HFFc6 (cell line): Measurements from ENCODE around the gene BCL2A1. TPM values are rescaled to one million over a fixed set of nuclear protein-coding genes. Genes with fewer than 3 reads are reported as not detected.
A peak's percentile ranks its signal among the peaks of the same experiment; 100 is the strongest.

ENCODE experiments used
- DNase-seq: peaks from one replicate; pipeline ENCODE4 v3.0.0-alpha.2; 2018
- H3K27ac Mint-ChIP-seq: 2 replicates; pipeline ENCODE4 v1.8.0; 2020; ENCODE audit warnings: mild to moderate bottlenecking, mixed read lengths
- H3K27me3 Mint-ChIP-seq: 2 replicates; pipeline ENCODE4 v1.8.0; 2021; ENCODE audit warnings: mild to moderate bottlenecking, moderate library complexity, mixed read lengths; ENCODE audit not compliant: insufficient read depth
- H3K36me3 Mint-ChIP-seq: 2 replicates; pipeline ENCODE4 v1.8.0; 2021; ENCODE audit warnings: low read depth, mixed read lengths
- H3K4me1 Mint-ChIP-seq: 2 replicates; pipeline ENCODE4 v1.8.0; 2020; ENCODE audit warnings: low read depth, mixed read lengths
- H3K4me3 Mint-ChIP-seq: 2 replicates; pipeline ENCODE4 v1.8.0; 2020; ENCODE audit warnings: mild to moderate bottlenecking, moderate library complexity, mixed read lengths
- H3K9me3 Mint-ChIP-seq: 2 replicates; pipeline ENCODE4 v1.8.0; 2020; ENCODE audit warnings: mild to moderate bottlenecking, mixed read lengths
- CTCF ChIP-seq: fragments of 200-600 bp; sonication (generic); IDR thresholded peaks from 2 replicates; pipeline ENCODE4 v1.5.0; 2021; ENCODE audit warnings: antibody characterized with exemption, mild to moderate bottlenecking
- total RNA-seq, 6 experiments: library from RNA; stranded (reverse); fragmentation: NEBNext Ultra II Directional; extraction: Animal tissue kit (Norgen Biotek cat#: 25700); gene quantifications; 2 replicates in 1 of 6; 3 replicates in 5 of 6; pipeline ENCODE4 v1.2.3, GENCODE V29; 2021

Gene BCL2A1
- total RNA-seq, 6 experiments from 2014 or later = 0.27 to 0.46 TPM; not detected in 4

GRCh38 chr15:79924379-79924778 lies 46.6 kb downstream of the BCL2A1 start:
- H3K4me1 Mint-ChIP-seq = peaks cover 16% of the 10 kb centered on the region
- peaks cover 31% of the 10 kb centered on the region for H3K36me3 Mint-ChIP-seq
- H3K27me3 Mint-ChIP-seq = peaks cover 6% of the 10 kb centered on the region; the same call in 1 of the 2 replicates
- no peak overlapping the region for H3K27ac Mint-ChIP-seq
- no peak for DNase-seq
- peaks cover 41% of the 10 kb centered on the region for H3K9me3 Mint-ChIP-seq
- TF ChIP-seq CTCF = no peak
- peak overlapping the region; percentile 96 for H3K4me3 Mint-ChIP-seq

- H3K27ac Mint-ChIP-seq = peak overlapping the region; percentile 94
- peaks cover 38% of the 10 kb centered on the region for H3K36me3 Mint-ChIP-seq
- H3K4me3 Mint-ChIP-seq = peak overlapping the region; percentile 96
- H3K27me3 Mint-ChIP-seq = peaks cover 2% of the 10 kb centered on the region; the same call in 1 of the 2 replicates
- peaks cover 48% of the 10 kb centered on the region for H3K9me3 Mint-ChIP-seq
- no peak for TF ChIP-seq CTCF
- DNase-seq = peak; percentile 90
- H3K4me1 Mint-ChIP-seq = peaks cover 16% of the 10 kb centered on the region
Measured at GRCh38 chr15:79923515-79924169, 47.4 kb downstream of the BCL2A1 start.

DNA sequence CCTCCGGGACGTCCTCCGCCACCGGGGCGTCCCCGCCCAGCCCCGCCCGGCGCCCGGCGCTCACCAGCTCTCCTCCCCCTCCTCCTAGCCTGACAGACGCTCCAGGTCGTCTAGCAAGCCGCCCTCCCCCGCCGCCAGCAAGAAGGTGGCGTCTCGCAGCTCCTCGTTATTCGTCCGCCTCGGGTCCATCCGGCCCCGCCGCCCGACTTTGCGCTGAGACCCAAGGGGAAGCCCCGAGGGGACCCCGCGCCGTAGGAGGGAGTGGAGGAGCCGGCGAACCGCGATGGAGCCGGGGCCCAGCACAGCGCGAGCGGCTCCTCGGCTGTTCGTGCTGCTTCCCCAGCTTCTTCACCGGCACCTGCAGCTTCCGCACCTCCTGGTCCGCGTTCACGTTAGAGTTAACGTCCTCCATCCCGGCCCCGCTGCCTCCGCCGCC lies 47.9 kb downstream of the BCL2A1 start:
- peak; percentile 25 for DNase-seq
- H3K4me3 Mint-ChIP-seq = peak overlapping the region; percentile 96
- peaks cover 16% of the 10 kb centered on the region for H3K4me1 Mint-ChIP-seq
- H3K27me3 Mint-ChIP-seq = peaks cover 2% of the 10 kb centered on the region; the same call in 1 of the 2 replicates
- TF ChIP-seq CTCF = no peak
- H3K9me3 Mint-ChIP-seq = peaks cover 52% of the 10 kb centered on the region
- peak overlapping the region; percentile 94 for H3K27ac Mint-ChIP-seq
- H3K36me3 Mint-ChIP-seq = peaks cover 44% of the 10 kb centered on the region

- H3K4me1 Mint-ChIP-seq = peaks cover 16% of the 10 kb centered on the region
- DNase-seq = no peak
- H3K36me3 Mint-ChIP-seq = peaks cover 49% of the 10 kb centered on the region
- H3K4me3 Mint-ChIP-seq = peak overlapping the region; percentile 96
- peak overlapping the region; percentile 94 for H3K27ac Mint-ChIP-seq
- no peak for TF ChIP-seq CTCF
- peaks cover 2% of the 10 kb centered on the region; the same call in 1 of the 2 replicates for H3K27me3 Mint-ChIP-seq
- peaks cover 57% of the 10 kb centered on the region for H3K9me3 Mint-ChIP-seq
Measured at GRCh38 chr15:79922512-79923078, 48.4 kb downstream of the BCL2A1 start.

DNA sequence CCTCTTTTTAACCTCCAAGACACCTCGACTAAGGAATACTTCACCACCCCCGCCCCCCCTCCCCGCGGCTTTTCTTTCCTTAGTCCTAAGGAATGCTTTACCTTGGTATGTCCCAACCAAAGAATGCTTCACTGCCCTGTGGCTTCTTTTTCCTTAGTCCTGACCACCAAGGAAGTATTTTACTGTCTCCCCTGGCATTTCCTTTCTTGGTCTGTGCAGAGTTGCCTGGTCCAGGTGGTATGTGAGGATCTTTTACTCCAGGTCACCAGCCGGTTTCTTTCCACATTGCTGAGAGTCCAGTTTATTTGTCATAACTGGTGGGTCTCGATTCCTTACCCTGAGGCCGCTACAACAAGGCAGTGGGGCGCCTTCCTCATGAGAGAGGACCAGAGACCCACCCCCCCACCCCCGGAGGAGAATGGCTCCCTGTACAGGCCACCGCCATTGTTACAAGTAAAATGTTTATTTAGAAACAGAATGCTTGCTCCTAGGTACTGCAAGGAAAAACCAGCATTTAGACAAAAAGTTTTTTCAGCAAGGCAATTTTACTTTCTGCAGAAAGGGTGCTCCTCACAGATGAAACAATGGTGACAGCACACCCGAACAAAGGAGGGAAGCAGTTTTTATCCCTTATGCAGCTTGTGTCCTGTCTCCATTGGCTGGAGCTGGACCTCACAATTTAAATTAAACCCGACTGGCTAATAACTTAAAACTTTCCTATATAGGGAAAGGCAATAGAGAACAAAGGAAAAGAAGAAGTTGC lies 51.1 kb downstream of the BCL2A1 start:
- no peak for TF ChIP-seq CTCF

More for the DNA sequence above, 51.1 kb downstream of the BCL2A1 start:
- Mint-ChIP-seq H3K4me1 (peaks cover 16% of the 10 kb centered on the region), H3K9me3 (peaks cover 74% of the 10 kb centered on the region), H3K27me3 (peaks cover 2% of the 10 kb centered on the region; the same call in 1 of the 2 replicates), H3K27ac (no peak overlapping the region), H3K36me3 (peaks cover 75% of the 10 kb centered on the region), H3K4me3 (no peak overlapping the region)
- DNase-seq = no peak
